ENCODE data around the gene NRIP1.

GRCh38 chr21:14942801-14943490 lies 121.9 kb downstream of the NRIP1 start:
- TF ChIP-seq CTCF (IDR thresholded peaks at IDR 0.05): no peak
- no peak for TF ChIP-seq NR3C1 (CRISPR knock-in tag; conservative IDR thresholded peaks at IDR 0.05; ENCODE audit: low read depth)
- TF ChIP-seq NR1H2 (CRISPR knock-in tag; IDR thresholded peaks at IDR 0.05): no peak
- no peak for TF ChIP-seq ZNF263 (CRISPR knock-in tag; IDR thresholded peaks at IDR 0.05; ENCODE audit: low read depth)
- no peak for TF ChIP-seq USF1 (CRISPR knock-in tag; IDR thresholded peaks at IDR 0.05)
- TF ChIP-seq E2F1 (CRISPR knock-in tag; IDR thresholded peaks at IDR 0.05): no peak
- TF ChIP-seq MAX (CRISPR knock-in tag; IDR thresholded peaks at IDR 0.05): no peak
- TF ChIP-seq CBFB (CRISPR knock-in tag; IDR thresholded peaks at IDR 0.05; ENCODE audit: low read depth): no peak
